ENCODE data around the gene KRTAP9-7. TPM values are rescaled to one million over a fixed set of nuclear protein-coding genes. Genes with fewer than 3 reads are reported as not detected.
A peak's percentile ranks its signal among the peaks of the same experiment; 100 is the strongest.

The KRTAP9-7 gene
- total RNA-seq, 1 experiment from 2014 or later, result not detected

GRCh38 chr17:41322094-41322902 lies 46.8 kb downstream of the KRTAP9-7 start:
- H3K9me3 Mint-ChIP-seq, result peaks cover 21% of the 10 kb centered on the region
- ATAC-seq (peak; percentile 42; the same call in 1 of the 2 replicates), DNase-seq (ENCODE audit: low spot score) (no peak)
- ChIA-PET POLR2A (no interaction called here), CTCF (interaction anchor here (0.6 to 2.5 kb wide), 35 partner anchors 8 to 465 kb away, joined by 3 to 11 read pairs (median 3); partner anchors contain the start of genes EIF1, KRT39 and KRTAP16-1)
- H3K4me3 Mint-ChIP-seq, result no peak overlapping the region
- no peaks in the 10 kb centered on the region for H3K27me3 Mint-ChIP-seq (ENCODE audit: low read depth)
- no peak for TF ChIP-seq KAT7 (CRISPR knock-in tag; IDR thresholded peaks at IDR 0.05; ENCODE audit: borderline replicate concordance)
- peak; percentile 68; the same call in 1 of the 2 replicates for TF ChIP-seq ZNF121 (CRISPR knock-in tag; IDR thresholded peaks at IDR 0.05)
- TF ChIP-seq, protein P1, sequence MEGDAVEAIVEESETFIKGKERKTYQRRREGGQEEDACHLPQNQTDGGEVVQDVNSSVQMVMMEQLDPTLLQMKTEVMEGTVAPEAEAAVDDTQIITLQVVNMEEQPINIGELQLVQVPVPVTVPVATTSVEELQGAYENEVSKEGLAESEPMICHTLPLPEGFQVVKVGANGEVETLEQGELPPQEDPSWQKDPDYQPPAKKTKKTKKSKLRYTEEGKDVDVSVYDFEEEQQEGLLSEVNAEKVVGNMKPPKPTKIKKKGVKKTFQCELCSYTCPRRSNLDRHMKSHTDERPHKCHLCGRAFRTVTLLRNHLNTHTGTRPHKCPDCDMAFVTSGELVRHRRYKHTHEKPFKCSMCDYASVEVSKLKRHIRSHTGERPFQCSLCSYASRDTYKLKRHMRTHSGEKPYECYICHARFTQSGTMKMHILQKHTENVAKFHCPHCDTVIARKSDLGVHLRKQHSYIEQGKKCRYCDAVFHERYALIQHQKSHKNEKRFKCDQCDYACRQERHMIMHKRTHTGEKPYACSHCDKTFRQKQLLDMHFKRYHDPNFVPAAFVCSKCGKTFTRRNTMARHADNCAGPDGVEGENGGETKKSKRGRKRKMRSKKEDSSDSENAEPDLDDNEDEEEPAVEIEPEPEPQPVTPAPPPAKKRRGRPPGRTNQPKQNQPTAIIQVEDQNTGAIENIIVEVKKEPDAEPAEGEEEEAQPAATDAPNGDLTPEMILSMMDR (IDR thresholded peaks at IDR 0.05), result peak; percentile 64
- H3K27ac Mint-ChIP-seq, result no peak overlapping the region
- 0 out of 2 replicates have a peak, but pooled peaks cover 3% of the 10 kb centered on the region for H3K4me1 Mint-ChIP-seq
- peaks cover 14% of the 10 kb centered on the region; the same call in 1 of the 2 replicates for H3K36me3 Mint-ChIP-seq

GRCh38 chr17:41322903-41323895 lies 47.7 kb downstream of the KRTAP9-7 start:
- TF ChIP-seq ELF4 (CRISPR knock-in tag; IDR thresholded peaks at IDR 0.05; ENCODE audit: low read depth), result no peak
- ChIA-PET POLR2A (no interaction called here), CTCF (interaction anchor here (0.5 to 2.5 kb wide), 36 partner anchors 9 to 466 kb away, joined by 3 to 11 read pairs (median 4); partner anchors contain the start of genes EIF1, KRT39 and KRTAP16-1)
- Mint-ChIP-seq H3K27ac (no peak overlapping the region), H3K27me3 (ENCODE audit: low read depth) (no peaks in the 10 kb centered on the region), H3K36me3 (peaks cover 14% of the 10 kb centered on the region; the same call in 1 of the 2 replicates), H3K9me3 (peaks cover 21% of the 10 kb centered on the region), H3K4me1 (0 out of 2 replicates have a peak, but pooled peaks cover 3% of the 10 kb centered on the region), H3K4me3 (no peak overlapping the region)
- no peak for DNase-seq (ENCODE audit: low spot score)
- ATAC-seq, result no peak

GRCh38 chr17:41324180-41325075 lies 48.9 kb downstream of the KRTAP9-7 start:
- H3K27ac Mint-ChIP-seq, result no peak overlapping the region
- 0 out of 2 replicates have a peak, but pooled peaks cover 3% of the 10 kb centered on the region for H3K4me1 Mint-ChIP-seq
- H3K9me3 Mint-ChIP-seq, result peaks cover 16% of the 10 kb centered on the region
- H3K4me3 Mint-ChIP-seq, result no peak overlapping the region
- peaks cover 10% of the 10 kb centered on the region; the same call in 1 of the 2 replicates for H3K36me3 Mint-ChIP-seq
- H3K27me3 Mint-ChIP-seq (ENCODE audit: low read depth), result no peaks in the 10 kb centered on the region
- peak; percentile 63 for DNase-seq (ENCODE audit: low spot score)
- ATAC-seq, result peak; percentile 95
- ChIA-PET POLR2A (no interaction called here), CTCF (interaction anchor here (0.9 to 2.5 kb wide), 4 partner anchors 123 to 461 kb away, joined by 3 to 11 read pairs (median 5); no protein-coding TSS in a partner anchor)
- no peak for TF ChIP-seq SOX15 (CRISPR knock-in tag; IDR thresholded peaks at IDR 0.05)
- no peak for TF ChIP-seq IRF1 (CRISPR knock-in tag; IDR thresholded peaks at IDR 0.05)
- TF ChIP-seq FOXP1 (CRISPR knock-in tag; IDR thresholded peaks at IDR 0.05; ENCODE audit: borderline replicate concordance), result no peak
- no peak for TF ChIP-seq JUN (CRISPR knock-in tag; IDR thresholded peaks at IDR 0.05)
- TF ChIP-seq, protein P1 (IDR thresholded peaks at IDR 0.05), result peak; percentile 7; the same call in 1 of the 2 replicates
- no peak for TF ChIP-seq ZNF263 (CRISPR knock-in tag; IDR thresholded peaks at IDR 0.05; ENCODE audit: low read depth)
